B cell (primary cell): ENCODE data around the gene DCUN1D5. TPM values are rescaled to one million over a fixed set of nuclear protein-coding genes. Genes with fewer than 3 reads are reported as not detected.

Experiments
- ATAC-seq: fragments of 200-7000 bp; cut with Tn5 transposase; one replicate; pipeline ENCODE4 v1.10.0; 2021; ENCODE audit warnings: low read depth, mild to moderate bottlenecking, moderate number of reproducible peaks, moderate library complexity
- CTCF ChIA-PET: fragments of 350-600 bp; sonication (Branson Sonifier 250); formaldehyde crosslinking; loops from one replicate; lab custom pipeline; 2021; ENCODE audit warnings: antibody characterized with exemption, inconsistent platforms; lab: Charles Lee
- POLR2A ChIA-PET: fragments of 350-600 bp; sonication (Branson Sonifier 250); formaldehyde crosslinking; loops from one replicate; lab custom pipeline; 2021; ENCODE audit warnings: antibody characterized with exemption; lab: Charles Lee
- DNase-seq: peaks from one replicate; pipeline ENCODE4 v3.0.0; 2013
- H2AFZ ChIP-seq: 2 replicates; pipeline ENCODE4 v1.6.1; 2012; ENCODE audit warnings: mild to moderate bottlenecking, low read depth, low read length; ENCODE audit not compliant: insufficient read depth, poor library complexity, severe bottlenecking
- H3K27ac ChIP-seq, 2 donors: 1 replicate in 1 of 2; 2 replicates in 1 of 2; pipeline ENCODE4 v1.5.1; 2012 to 2013; ENCODE audit warnings: low read length in 2 of 2, mild to moderate bottlenecking in 2 of 2, moderate library complexity in 1 of 2
- H3K27me3 ChIP-seq, 4 experiments: fragments of 200-600 bp in 1 of 4; sonication (generic) in 1 of 4; replicated peaks in 1 of 4; 1 replicate in 2 of 4; 2 replicates in 2 of 4; pipeline versions ENCODE4 v1.6.1 to v1.7.0; 2013 to 2016; ENCODE audit warnings: low read length in 3 of 4, mild to moderate bottlenecking in 2 of 4, mixed read lengths in 1 of 4, moderate library complexity in 1 of 4; ENCODE audit not compliant: insufficient read depth in 4 of 4, control insufficient read depth in 3 of 4; ENCODE audit errors: control extremely low read depth in 1 of 4
- H3K36me3 ChIP-seq, 2 experiments: replicated peaks in 1 of 2; 1 replicate in 1 of 2; 2 replicates in 1 of 2; pipeline versions ENCODE4 v1.6.1 to v1.7.1; 2013; ENCODE audit warnings: low read length in 1 of 2; ENCODE audit not compliant: insufficient read depth in 2 of 2, control insufficient read depth in 1 of 2; ENCODE audit errors: control extremely low read depth in 1 of 2, extremely low read depth in 1 of 2
- H3K4me1 ChIP-seq, 2 donors: fragments of 200-600 bp in 1 of 2; sonication (generic) in 1 of 2; 1 replicate in 1 of 2; 2 replicates in 1 of 2; pipeline versions ENCODE4 v1.5.1 to v1.6.1; 2013 to 2017; ENCODE audit warnings: low read length in 2 of 2; ENCODE audit not compliant: control insufficient read depth in 2 of 2, insufficient read depth in 2 of 2
- H3K4me2 ChIP-seq: replicated peaks from 2 replicates; pipeline ENCODE3; 2012; ENCODE audit warnings: mild to moderate bottlenecking, low read depth, low read length; ENCODE audit not compliant: poor library complexity, severe bottlenecking
- H3K4me3 ChIP-seq, 5 experiments: fragments of 200-600 bp in 1 of 5; sonication (generic) in 1 of 5; 1 replicate in 3 of 5; 2 replicates in 2 of 5; pipeline versions ENCODE4 v1.5.1 to v1.7.0; 2011 to 2016; ENCODE audit warnings: low read length in 4 of 5, mild to moderate bottlenecking in 4 of 5, low read depth in 2 of 5, control low read depth in 1 of 5, moderate library complexity in 1 of 5; ENCODE audit not compliant: insufficient read depth in 1 of 5; ENCODE audit errors: control extremely low read depth in 1 of 5, extremely low read depth in 1 of 5
- H3K79me2 ChIP-seq: fragments of 200-600 bp; sonication (generic); one replicate; pipeline ENCODE4 v1.6.0; 2016; ENCODE audit warnings: low read length; ENCODE audit not compliant: control insufficient read depth, insufficient read depth
- H3K9ac ChIP-seq: fragments of 200-600 bp; sonication (generic); 2 replicates; pipeline ENCODE4 v1.6.1; 2017; ENCODE audit warnings: mild to moderate bottlenecking, low read length, moderate library complexity
- H3K9me3 ChIP-seq, 3 donors: one replicate each; pipeline versions ENCODE4 v1.6.1 to v1.7.1; 2013; ENCODE audit warnings: low read length in 2 of 3; ENCODE audit not compliant: control insufficient read depth in 2 of 3, insufficient read depth in 1 of 3; ENCODE audit errors: control extremely low read depth in 1 of 3
- H4K20me1 ChIP-seq: 2 replicates; pipeline ENCODE4 v1.6.0; 2012; ENCODE audit warnings: mild to moderate bottlenecking, low read length; ENCODE audit not compliant: insufficient read depth, control insufficient read depth, poor library complexity, severe bottlenecking
- H3K27ac Mint-ChIP-seq: one replicate; pipeline ENCODE4 v1.8.0; 2021; ENCODE audit warnings: mixed read lengths
- H3K27me3 Mint-ChIP-seq: one replicate; pipeline ENCODE4 v1.8.0; 2021; ENCODE audit warnings: mixed read lengths
- H3K4me1 Mint-ChIP-seq: one replicate; pipeline ENCODE4 v1.8.0; 2021; ENCODE audit warnings: mixed read lengths
- H3K4me3 Mint-ChIP-seq: one replicate; pipeline ENCODE4 v1.8.0; 2021; ENCODE audit warnings: mixed read lengths
- H3K9me3 Mint-ChIP-seq: one replicate; pipeline ENCODE4 v1.8.0; 2022; ENCODE audit warnings: mixed read lengths; ENCODE audit not compliant: insufficient read depth
- EZH2 ChIP-seq: IDR thresholded peaks from 2 replicates; pipeline ENCODE4 v1.6.1; 2012; ENCODE audit warnings: borderline replicate concordance, low read depth, mild to moderate bottlenecking, moderate library complexity, low read length; ENCODE audit not compliant: insufficient read depth, poor library complexity, severe bottlenecking
- WGBS: methylation state at CpG from one replicate; pipeline ENCODE4 v1.1.5; 2013; ENCODE audit warnings: missing lambda C conversion rate; ENCODE audit not compliant: insufficient coverage; 5-methylcytosine and 5-hydroxymethylcytosine counted together
- intact Hi-C: fragments of 100-400 bp; cut with micrococcal nuclease; formaldehyde crosslinking; loops from one replicate; pipeline ENCODE4 v1.10.0; 2022
- polyA plus RNA-seq: library from polyadenylated mRNA; depleted of rRNA; stranded (reverse); fragments of >200 nt; gene quantifications from 2 replicates; pipeline ENCODE4 v1.2.3, GENCODE V29; 2012
- total RNA-seq, 2 donors: library from RNA; stranded (reverse); fragments of 120-200 nt in 1 of 2; gene quantifications; 1 replicate in 1 of 2; 2 replicates in 1 of 2; pipeline versions ENCODE4 v1.2.3 to v1.2.4, GENCODE V29; 2013 to 2022
- TF ChIP-seq, protein P1 (sequence below): fragments of 200-600 bp; IDR thresholded peaks from one replicate; pipeline ENCODE4 v1.8.0; 2022; ENCODE audit warnings: antibody characterized with exemption, mild to moderate bottlenecking

DCUN1D5 gene
- total and polyA plus RNA-seq, 2 donors (not counting 1 experiment from before 2014, with no cell fraction given) = 11.9 to 14.2 TPM

DNA sequence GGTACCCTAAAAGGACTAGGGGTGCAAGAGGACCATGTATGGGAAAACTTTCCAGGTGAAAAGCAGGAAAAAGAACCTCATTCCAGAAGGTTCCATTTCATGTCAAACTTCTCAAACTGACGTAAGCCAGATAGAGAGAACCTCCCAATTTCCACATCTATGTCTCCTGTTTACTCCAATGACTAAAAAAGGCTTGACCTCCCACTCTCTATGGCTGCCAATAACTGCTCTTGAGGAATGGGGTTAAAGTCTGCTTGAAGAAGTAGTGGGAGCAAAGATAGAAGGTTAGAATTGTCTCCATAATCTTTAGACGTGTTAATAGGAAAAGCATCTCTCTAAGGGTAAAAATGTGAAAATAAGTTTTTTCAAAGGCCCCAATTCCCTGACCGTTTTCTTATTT is 38.0 kb downstream of the DCUN1D5 start:
- Mint-ChIP-seq H3K4me3 (no peak overlapping the region), H3K9me3 (no peaks in the 10 kb centered on the region), H3K27me3 (no peaks in the 10 kb centered on the region), H3K27ac (no peak overlapping the region), H3K4me1 (no peaks in the 10 kb centered on the region)
- intact Hi-C loops = no loop called here
- POLR2A ChIA-PET = no interaction called here
- Histone ChIP-seq H2AFZ (no peak overlapping the region), H3K36me3 (no peaks in the 10 kb centered on the region), H3K9ac (no peak overlapping the region), H3K4me3 (no peak overlapping the region), H3K4me2 (no peak overlapping the region), H3K27me3 (no peaks in the 10 kb centered on the region), H3K27ac (no peak overlapping the region), H3K9me3 (no peaks in the 10 kb centered on the region), H4K20me1 (no peaks in the 10 kb centered on the region), H3K4me1 (no peaks in the 10 kb centered on the region), H3K79me2 (no peaks in the 10 kb centered on the region)
- DNase-seq (no peak), ATAC-seq (no peak)
- CTCF ChIA-PET = interaction anchor here (0.9 kb wide), 1 partner anchor 18 kb away, joined by 3 read pairs; no protein-coding TSS in a partner anchor
- no CpG with 5 or more reads among the region's 3 CpGs for WGBS
- TF ChIP-seq EZH2 = no peak
- TF ChIP-seq, protein P1, sequence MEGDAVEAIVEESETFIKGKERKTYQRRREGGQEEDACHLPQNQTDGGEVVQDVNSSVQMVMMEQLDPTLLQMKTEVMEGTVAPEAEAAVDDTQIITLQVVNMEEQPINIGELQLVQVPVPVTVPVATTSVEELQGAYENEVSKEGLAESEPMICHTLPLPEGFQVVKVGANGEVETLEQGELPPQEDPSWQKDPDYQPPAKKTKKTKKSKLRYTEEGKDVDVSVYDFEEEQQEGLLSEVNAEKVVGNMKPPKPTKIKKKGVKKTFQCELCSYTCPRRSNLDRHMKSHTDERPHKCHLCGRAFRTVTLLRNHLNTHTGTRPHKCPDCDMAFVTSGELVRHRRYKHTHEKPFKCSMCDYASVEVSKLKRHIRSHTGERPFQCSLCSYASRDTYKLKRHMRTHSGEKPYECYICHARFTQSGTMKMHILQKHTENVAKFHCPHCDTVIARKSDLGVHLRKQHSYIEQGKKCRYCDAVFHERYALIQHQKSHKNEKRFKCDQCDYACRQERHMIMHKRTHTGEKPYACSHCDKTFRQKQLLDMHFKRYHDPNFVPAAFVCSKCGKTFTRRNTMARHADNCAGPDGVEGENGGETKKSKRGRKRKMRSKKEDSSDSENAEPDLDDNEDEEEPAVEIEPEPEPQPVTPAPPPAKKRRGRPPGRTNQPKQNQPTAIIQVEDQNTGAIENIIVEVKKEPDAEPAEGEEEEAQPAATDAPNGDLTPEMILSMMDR = no peak

GRCh38 chr11:103051981-103052380 is 40.0 kb downstream of the DCUN1D5 start:
- ChIA-PET CTCF (interaction anchor here (0.7 to 0.8 kb wide), 2 partner anchors 16 to 303 kb away, joined by 3 read pairs; no protein-coding TSS in a partner anchor), POLR2A (no interaction called here)
- Histone ChIP-seq H4K20me1 (no peaks in the 10 kb centered on the region), H2AFZ (no peak overlapping the region), H3K36me3 (no peaks in the 10 kb centered on the region), H3K4me2 (no peak overlapping the region), H3K9me3 (no peaks in the 10 kb centered on the region), H3K79me2 (no peaks in the 10 kb centered on the region), H3K4me3 (no peak overlapping the region), H3K27me3 (no peaks in the 10 kb centered on the region), H3K4me1 (no peaks in the 10 kb centered on the region), H3K9ac (no peak overlapping the region), H3K27ac (no peak overlapping the region)
- H3K4me1 Mint-ChIP-seq = no peaks in the 10 kb centered on the region
- intact Hi-C loops = no loop called here
- H3K4me3 Mint-ChIP-seq = no peak overlapping the region
- ATAC-seq (no peak), DNase-seq (no peak)
- peaks cover 5% of the 10 kb centered on the region for H3K27me3 Mint-ChIP-seq
- no peak for TF ChIP-seq EZH2
- TF ChIP-seq, protein P1 = no peak
- 92% methylated on average over 2 of the region's 4 CpGs for WGBS
- no peaks in the 10 kb centered on the region for H3K9me3 Mint-ChIP-seq
- no peak overlapping the region for H3K27ac Mint-ChIP-seq
